Mesangial cell (primary cell): Measurements from ENCODE around the gene CHD5. TPM values are rescaled to one million over a fixed set of nuclear protein-coding genes. Genes with fewer than 3 reads are reported as not detected.

Source experiments
- total RNA-seq: library from RNA; depleted of rRNA; stranded (reverse); fragments of >200 nt; gene quantifications from 2 replicates; pipeline ENCODE4 v1.2.3, GENCODE V29; 2015

The CHD5 gene
- total RNA-seq: under 0.01 TPM in 1 of 2 replicates, not detected in the other

GRCh38 chr1:6180268-6180706 is at the start of gene CHD5:
Gene CHD5, minus strand, starts transcription at chr1:6180321. Its CDS starts 298 bp downstream, at chr1:6180023.

GRCh38 chr1:6205849-6206519 is 25.9 kb upstream of the CHD5 start, which contains the start of gene RNF207:
Gene RNF207, plus strand, starts transcription at chr1:6206119. Its CDS starts 417 bp downstream, at chr1:6206536.

GRCh38 chr1:6199298-6200187 is 19.4 kb upstream of the CHD5 start, which contains the start of gene RPL22:
Gene RPL22, minus strand, starts transcription at chr1:6199595. Its CDS starts 22 bp downstream, at chr1:6199573.

Other genes with a start within 250 kb of the CHD5 start
- gene NPHP4, start 187.9 kb downstream of the CHD5 start, total RNA-seq: 7.2 and 9.9 TPM in 2 replicates
- gene KCNAB2, start 134.4 kb downstream of the CHD5 start, total RNA-seq: 0.33 and 8.1 TPM in 2 replicates
- 46.0 and 54.3 TPM in 2 replicates for gene RPL22, start 19.3 kb upstream of the CHD5 start, total RNA-seq
- 13.7 and 53.5 TPM in 2 replicates for gene RNF207, start 25.8 kb upstream of the CHD5 start, total RNA-seq
- 60.3 and 113 TPM in 2 replicates for gene ICMT, start 55.6 kb upstream of the CHD5 start, total RNA-seq
- gene HES3, start 63.9 kb upstream of the CHD5 start, total RNA-seq: not detected in 2 replicates
- gene GPR153, start 80.8 kb upstream of the CHD5 start, total RNA-seq: 3.6 and 13.4 TPM in 2 replicates
- 60.0 and 97.4 TPM in 2 replicates for gene ACOT7, start 213.4 kb upstream of the CHD5 start, total RNA-seq
- gene HES2, start 239.6 kb upstream of the CHD5 start, total RNA-seq: 0.25 and 0.65 TPM in 2 replicates
- gene ESPN, start 244.5 kb upstream of the CHD5 start, total RNA-seq: 0.25 and 0.33 TPM in 2 replicates